IMR-90 (cell line): ENCODE data around the gene MYO1A. TPM values are rescaled to one million over a fixed set of nuclear protein-coding genes. Genes with fewer than 3 reads are reported as not detected.

Source experiments
- RAD21 ChIP-seq: IDR thresholded peaks from 2 replicates; pipeline ENCODE4 v1.6.1; 2012; ENCODE audit warnings: low read length, improper control_type of control experiment
- polyA plus RNA-seq, 3 experiments: library from polyadenylated mRNA; depleted of rRNA; stranded (reverse); fragments of >200 nt; gene quantifications; 2 replicates each; pipeline ENCODE4 v1.2.3, GENCODE V29; 2012; ENCODE audit warnings: low replicate concordance in 1 of 3
- total RNA-seq: library from RNA; depleted of rRNA; stranded (reverse); fragments of >200 nt; gene quantifications from 2 replicates; pipeline ENCODE4 v1.2.3, GENCODE V29; 2012
- TF ChIP-seq, protein P1 (sequence below): conservative IDR thresholded peaks from 2 replicates; pipeline ENCODE4 v1.5.1; 2012; ENCODE audit warnings: mild to moderate bottlenecking, low read depth, low read length, improper control_type of control experiment

The MYO1A gene
- total and polyA plus RNA-seq, 2 of the 4 experiments (the other 2 are of a cell fraction) = under 0.01 TPM; not detected in 1

DNA sequence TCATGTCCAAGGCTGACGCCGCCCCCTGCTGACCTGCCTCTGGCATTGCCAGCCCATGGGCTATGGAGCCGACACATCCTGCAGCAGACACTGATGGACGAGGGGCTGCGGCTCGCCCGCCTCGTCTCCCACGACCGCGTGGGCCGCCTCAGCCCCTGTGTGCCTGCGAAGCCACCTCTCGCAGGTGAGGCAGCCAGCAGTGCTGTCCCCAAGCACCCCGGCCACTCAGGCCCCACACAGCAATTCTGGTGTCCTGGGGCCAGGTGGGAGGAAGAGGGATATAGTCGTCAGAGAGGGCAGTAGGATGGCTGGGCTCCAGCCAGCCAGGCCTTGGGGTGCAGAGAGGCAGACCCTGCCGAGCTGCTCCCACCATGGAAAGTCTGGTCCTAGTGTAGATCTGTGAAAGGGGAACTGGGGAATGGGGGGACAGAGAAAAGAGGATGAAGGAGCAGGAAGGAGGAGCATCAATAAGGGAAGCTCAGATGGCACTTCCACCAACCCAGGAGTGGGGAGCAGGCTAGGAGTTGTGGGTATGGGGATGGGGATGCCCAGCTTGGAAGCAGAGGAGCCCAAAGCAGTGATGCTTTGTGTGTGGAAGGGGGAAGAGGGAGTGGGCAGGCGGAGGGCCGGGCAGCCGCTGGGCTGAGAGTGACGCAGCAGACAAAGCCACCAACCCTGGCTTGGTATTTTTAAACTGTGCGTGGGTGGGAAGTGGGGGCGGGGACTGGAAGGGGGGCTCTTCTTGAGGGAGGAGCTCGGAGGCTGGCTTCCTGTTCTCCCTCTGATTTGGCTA, 43.7 kb upstream of the MYO1A start (continued):
- TF ChIP-seq, protein P1, sequence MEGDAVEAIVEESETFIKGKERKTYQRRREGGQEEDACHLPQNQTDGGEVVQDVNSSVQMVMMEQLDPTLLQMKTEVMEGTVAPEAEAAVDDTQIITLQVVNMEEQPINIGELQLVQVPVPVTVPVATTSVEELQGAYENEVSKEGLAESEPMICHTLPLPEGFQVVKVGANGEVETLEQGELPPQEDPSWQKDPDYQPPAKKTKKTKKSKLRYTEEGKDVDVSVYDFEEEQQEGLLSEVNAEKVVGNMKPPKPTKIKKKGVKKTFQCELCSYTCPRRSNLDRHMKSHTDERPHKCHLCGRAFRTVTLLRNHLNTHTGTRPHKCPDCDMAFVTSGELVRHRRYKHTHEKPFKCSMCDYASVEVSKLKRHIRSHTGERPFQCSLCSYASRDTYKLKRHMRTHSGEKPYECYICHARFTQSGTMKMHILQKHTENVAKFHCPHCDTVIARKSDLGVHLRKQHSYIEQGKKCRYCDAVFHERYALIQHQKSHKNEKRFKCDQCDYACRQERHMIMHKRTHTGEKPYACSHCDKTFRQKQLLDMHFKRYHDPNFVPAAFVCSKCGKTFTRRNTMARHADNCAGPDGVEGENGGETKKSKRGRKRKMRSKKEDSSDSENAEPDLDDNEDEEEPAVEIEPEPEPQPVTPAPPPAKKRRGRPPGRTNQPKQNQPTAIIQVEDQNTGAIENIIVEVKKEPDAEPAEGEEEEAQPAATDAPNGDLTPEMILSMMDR = peak; percentile 60
- TF ChIP-seq RAD21 = peak; percentile 73
